ENCODE measurements around the gene MSRB1.
A peak's percentile ranks its signal among the peaks of the same experiment; 100 is the strongest.
"Not testable (repeated sequence)": the region's sequence is repeated elsewhere in the genome, so short reads cannot be mapped to it uniquely, and the experiment has no call there.

MSRB1 gene

DNA sequence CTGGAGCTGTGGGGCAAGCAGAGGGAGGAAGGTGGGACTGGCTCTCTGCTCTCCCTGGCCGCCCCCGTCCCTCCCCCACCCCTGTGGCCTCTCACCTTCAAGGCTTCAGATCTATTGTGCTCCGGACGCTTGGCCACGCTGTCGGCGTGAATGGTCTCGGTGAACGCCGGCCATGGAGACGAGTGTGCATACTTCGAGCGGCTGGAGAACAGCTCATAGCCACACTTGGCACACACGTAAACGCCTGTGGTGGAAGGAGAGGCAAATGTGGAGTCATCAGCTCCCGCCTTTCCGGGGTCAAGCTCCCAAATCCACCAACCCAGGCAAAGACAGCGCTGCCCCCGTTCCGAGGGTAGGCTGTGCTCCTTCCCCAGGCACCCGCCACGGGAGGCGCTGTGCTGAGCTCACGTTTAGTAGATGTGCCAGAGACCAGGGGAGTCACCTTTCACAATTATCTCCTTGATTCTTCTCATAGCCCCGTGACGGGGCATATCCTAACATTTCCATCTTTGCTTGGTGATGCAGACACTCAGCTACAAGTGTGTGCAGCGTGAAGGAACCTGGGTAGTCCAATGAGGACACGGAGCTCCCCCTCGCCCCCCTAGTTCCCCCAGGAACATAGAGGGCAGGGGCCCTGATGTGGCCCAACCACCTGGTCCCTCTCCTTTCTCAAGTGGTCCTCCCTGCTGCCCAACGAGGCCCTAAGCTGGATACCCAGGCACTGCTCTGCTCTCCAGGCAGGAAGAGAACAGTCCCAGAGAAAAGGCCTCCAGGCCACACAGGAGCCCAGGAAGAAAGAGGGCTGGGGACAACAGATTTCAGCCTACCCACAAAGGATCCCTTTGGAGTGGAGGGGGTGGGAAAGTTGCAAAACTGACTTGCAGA is 1.6 kb downstream of the MSRB1 start:
- DNase-seq = no peak

DNA sequence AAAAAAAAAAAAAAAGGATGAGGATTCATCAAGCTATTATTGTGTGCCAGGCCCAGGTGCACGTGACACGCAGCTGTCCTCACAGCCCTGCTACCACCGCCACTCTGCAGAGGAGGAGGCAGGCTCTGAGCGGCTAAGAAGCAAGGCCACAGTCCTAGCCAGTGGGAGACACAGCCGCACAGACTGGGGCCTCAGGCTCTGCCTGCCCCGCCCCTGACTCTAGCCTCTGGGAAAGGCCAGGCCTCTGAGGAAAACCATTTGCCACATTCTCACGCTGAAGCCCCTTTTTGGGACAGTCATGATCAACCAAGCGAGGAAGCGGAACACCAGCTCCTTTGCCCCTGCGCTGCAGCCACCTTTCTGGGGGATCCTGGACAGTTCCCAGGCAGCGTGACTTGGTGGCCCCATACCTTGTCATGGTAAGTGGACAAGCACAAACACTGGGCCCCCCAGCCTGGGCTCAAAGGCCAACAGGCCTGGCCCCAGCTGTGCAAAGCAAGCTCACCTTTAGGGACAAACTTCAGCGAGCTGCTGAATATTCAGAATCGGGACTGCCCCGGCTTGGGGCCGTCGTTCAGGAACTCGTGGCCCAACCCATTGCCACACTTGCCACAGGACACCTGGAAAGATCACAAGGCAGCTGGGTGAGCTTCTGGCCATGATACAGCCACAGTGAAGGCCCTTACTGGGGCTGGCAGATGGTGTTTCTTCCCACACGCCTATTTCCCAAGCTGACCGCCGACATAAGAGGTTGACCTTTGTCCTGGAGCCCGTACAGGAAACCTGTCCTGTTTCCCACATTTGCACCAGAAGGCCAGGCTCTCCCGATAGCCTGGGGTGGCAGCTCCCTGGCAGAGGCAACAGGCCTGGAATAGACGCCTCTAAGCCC is 2.5 kb downstream of the MSRB1 start:
- no peak for DNase-seq

DNA sequence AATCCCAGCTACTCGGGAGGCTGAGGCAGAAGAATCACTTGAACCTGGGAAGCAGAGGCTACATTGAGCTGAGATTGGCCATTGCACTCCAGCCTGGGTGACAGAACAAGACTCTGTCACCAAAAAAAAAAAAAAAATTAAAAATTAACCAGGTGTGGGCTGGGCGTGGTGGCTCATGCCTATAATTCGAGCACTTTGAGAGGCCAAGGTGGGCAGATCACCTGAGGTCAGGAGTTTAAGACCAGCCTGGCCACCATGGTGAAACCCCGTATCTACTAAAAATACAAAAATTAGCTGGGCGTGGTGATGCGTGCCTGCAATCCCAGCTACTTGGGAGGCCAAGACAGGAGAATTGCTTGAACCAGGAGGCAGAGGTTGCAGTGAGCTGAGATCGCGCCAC is 3.2 kb downstream of the MSRB1 start:
- not testable (repeated sequence) for DNase-seq

DNA sequence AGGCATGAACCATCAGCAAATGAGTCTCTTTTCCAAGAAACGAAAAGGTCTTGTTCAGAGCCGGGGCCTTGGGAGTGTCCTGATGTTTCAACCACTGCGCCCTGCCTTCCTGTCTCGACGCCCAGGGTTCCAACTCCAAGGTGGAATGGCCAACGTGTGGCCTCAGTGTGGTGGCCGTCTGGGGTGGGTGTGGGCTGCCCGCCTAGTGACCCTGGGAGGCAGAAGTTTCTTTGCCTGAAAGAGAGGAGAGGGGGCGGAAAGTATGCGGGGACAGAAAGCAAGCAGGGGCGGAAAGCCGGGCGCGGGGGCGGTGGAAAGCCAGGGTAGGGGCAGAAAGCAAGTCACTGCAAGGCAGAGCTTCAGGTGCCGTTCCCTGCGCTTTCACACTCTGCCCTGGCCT is 4.1 kb downstream of the MSRB1 start:
- no peak for DNase-seq

GRCh38 chr16:1938316-1938715 is 4.7 kb downstream of the MSRB1 start:
- DNase-seq = no peak

DNA sequence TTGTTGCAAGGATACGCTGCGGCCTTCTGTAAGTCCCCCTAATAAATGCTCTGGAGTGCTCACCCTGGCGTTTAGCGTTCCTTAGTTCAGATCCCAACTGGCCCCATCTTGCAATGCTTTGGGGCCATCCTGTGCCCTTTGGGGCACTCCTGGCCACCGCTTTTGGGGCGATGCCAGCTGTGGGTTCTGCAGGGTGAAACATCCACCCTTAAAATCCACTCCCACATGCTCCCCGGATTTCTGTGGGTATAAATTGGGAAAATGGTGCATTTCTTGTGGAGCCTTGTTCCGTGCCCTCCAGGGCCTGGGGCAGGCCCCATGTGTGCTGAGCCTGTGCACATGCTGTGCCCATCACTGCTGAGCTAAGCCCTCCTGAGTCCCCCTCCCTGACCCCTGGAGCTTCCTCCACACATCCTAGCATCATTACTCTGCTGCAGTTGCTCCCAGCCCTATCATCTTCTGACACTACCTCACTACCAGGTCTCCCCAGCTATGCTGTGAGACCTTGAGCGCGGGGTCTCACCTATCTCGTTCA is 6.0 kb downstream of the MSRB1 start:
- DNase-seq = no peak

GRCh38 chr16:1933097-1933661 is 9.8 kb downstream of the MSRB1 start:
- no peak for DNase-seq

GRCh38 chr16:1932050-1933028 is 10.7 kb downstream of the MSRB1 start:
- DNase-seq = no peak

DNA sequence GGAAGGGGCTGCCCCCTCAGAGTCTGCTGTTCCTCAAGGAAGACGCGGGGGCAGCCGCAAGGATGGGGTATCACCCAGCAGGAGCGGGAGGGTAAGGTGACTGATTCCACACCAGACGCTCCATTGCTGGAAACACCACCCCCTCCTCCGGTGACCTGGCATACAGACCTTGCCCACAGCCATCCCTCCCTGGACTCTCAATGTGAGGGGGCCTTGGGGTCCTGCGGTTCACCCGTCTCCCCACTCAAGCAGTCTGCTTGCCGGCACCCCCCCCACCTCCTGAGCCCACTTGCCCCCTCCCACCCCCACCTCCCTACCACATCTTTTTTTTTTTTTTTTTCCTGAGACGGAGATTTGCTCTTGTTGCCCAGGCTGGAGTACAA is 12.7 kb downstream of the MSRB1 start:
- no peak for DNase-seq

GRCh38 chr16:1929578-1930337 is 13.2 kb downstream of the MSRB1 start:
- peak in 54 of 56 donors; percentile 31 to 92 (median 74) for DNase-seq

- peak in 1 of 56 donors; percentile 32 for DNase-seq
Measured at GRCh38 chr16:1929105-1929504, 13.9 kb downstream of the MSRB1 start.

DNA sequence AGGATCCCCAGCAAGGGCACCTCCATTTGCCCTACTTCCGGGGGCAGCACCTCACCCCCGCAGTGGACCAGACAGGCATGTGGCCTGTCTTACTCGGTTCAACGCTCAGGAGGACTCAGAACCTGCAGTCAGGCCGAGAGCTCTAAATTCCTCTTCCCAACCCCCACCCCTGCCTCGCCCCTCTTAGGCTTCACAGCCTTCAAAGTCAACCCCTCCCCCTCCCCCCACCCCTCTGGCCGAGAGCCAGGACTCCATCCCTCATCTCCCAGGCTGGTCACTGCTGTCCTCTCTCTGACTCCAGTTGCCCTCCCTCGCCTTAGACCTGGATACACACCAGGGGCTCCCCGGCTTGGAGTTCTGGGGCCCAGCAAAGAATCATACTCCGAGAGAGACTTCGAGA is 16.7 kb downstream of the MSRB1 start:
- DNase-seq = no peak

DNA sequence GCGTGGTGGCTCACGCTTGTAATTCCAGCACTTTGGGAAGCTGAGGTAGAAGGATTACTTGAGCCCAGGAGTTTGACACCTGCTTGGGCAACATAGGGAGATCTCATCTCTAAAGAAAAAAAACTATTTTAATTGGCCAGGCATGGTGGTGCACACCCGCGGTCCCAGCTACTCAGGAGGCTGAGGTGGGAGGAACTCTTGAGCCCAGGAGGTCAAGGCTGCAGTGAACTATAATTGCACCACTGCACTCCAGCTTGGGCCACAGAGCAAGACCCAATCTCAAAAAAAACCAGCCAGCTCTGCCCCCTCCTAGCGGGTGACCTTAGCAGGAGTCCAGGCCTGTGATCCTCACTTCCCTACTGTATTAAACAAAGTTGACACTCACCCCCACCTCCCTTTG is 18.9 kb downstream of the MSRB1 start:
- no peak for DNase-seq

GRCh38 chr16:1923299-1924034 is 19.5 kb downstream of the MSRB1 start:
- no peak for DNase-seq

- DNase-seq = no peak
Measured at GRCh38 chr16:1922357-1922756, 20.6 kb downstream of the MSRB1 start.

DNA sequence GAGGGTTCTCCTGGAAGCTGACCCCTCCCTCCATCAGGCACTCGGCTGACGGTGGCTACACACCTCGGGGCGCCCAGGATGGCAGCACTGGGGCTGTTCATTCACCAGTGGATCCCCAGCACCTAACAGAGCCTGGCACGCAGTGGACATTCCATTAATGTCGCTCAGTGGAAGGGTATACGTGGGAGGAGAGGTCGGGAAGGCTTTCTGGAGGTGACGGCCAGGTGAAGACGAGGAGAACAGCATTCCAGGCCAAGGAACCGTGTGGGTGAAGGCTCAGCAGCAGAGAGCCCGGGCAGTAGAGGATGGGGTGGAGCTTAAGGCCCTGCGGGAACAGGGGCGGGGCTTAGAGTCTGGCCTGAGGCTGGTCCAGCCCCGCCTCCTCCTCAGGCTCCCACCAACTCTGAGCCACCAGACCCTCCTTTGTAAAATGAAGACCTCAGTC is 22.2 kb downstream of the MSRB1 start:
- no peak for DNase-seq

DNA sequence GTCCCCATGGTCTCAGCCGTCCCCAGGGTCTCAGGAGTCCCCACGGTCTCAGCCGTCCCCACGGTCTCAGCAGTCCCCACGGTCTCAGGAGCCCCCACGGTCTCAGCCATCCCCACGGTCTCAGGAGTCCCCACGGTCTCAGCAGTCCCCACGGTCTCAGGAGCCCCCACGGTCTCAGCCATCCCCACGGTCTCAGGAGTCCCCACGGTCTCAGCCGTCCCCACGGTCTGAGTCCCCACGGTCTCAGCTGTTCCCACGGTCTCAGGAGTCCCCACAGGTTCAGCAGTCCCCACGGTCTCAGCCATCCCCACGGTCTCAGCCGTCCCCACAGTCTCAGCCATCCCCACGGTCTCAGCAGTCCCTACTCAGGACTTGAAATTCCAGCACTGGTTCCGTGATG is 22.9 kb downstream of the MSRB1 start:
- not testable (repeated sequence) for DNase-seq

DNA sequence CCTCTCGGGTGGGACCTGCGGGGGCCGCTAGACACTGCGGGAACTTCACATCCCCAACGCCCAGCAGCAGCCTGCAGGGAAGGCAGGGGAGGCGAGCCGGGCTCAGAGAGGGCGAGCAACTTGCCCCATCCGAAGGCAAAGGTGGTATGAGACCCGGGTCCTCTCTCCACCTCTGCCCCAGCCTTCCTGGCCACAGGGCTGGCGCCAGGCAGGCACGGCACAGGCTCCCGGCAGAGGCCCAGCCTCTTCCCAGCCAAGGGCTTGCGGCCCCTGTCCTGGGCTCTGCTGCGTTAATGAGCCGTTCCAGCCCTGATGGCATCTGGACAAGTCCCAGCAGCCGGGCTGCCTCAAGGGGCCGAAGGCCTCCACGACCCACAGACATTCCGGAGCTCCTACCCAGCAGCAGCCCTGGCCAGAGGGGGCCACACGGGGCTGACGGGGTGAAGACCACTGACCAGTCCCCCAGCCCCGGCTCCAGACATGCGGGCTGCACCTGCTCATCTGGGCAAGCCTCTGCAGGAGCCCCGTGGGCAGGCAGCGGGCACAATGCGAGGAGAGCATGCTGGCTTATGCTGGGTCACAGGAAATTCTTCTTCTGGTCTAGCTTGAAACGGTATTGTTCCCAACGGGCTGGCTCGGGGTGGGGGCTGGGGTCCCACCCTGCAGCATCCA is 23.5 kb downstream of the MSRB1 start:
- no peak for DNase-seq
